Measurements from ENCODE around the gene CARS2. TPM values are rescaled to one million over a fixed set of nuclear protein-coding genes. Genes with fewer than 3 reads are reported as not detected.

The CARS2 gene
- total and polyA plus RNA-seq, 4 donors = 61.9 to 102 (median 75.0) TPM

DNA sequence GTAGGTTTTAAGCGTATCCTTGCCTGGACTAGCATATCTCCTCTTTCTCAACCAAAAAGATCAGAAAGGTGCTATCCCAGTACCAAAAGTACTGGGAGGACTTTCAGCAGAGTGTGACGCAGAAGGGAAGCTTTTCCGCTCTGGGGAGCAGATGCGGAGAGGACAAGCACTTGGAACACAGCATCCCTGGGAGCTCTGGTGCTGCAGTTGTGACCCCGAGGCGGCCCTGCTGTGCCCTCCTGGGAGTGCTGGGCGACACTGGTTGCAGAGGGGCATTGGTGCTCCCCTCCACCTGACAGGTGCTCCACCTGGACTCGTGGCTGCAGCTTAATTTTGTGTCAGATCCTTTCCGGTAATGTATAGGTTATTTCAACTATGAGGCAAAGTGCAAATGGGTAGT lies 87.1 kb downstream of the CARS2 start:
- Histone ChIP-seq H3K27me3 (ENCODE audit: control insufficient read depth in 3 of 3, insufficient read depth in 3 of 3, low read length in 2 of 3) (no peaks in the 10 kb centered on the region), H3K27ac (ENCODE audit: low read depth in 1 of 2, low read length in 1 of 2) (no peak overlapping the region), H3K9ac (ENCODE audit: insufficient read depth in 1 of 2, low read length in 2 of 2) (no peak overlapping the region), H3K9me3 (ENCODE audit: control insufficient read depth in 4 of 4, insufficient read depth in 3 of 4, low read length in 3 of 4) (peaks cover 0 to 4% (median under 1%) of the 10 kb centered on the region in 4 donors), H3K4me1 (ENCODE audit: control insufficient read depth in 5 of 5, insufficient read depth in 5 of 5, low read length in 5 of 5) (peaks cover 5 to 19% (median 8%) of the 10 kb centered on the region in 5 donors), H3K36me3 (ENCODE audit: control insufficient read depth in 4 of 4, insufficient read depth in 4 of 4, low read length in 4 of 4) (peaks cover 3 to 12% (median 7%) of the 10 kb centered on the region in 4 donors), H3K4me3 (no peak overlapping the region)
- DNase-seq (no peak), ATAC-seq (ENCODE audit: insufficient read depth, low FRiP score) (no peak)
- WGBS, 2 donors = 95 to 96% methylated on average over 9 of the region's 9 CpGs
- TF ChIP-seq, protein P1, sequence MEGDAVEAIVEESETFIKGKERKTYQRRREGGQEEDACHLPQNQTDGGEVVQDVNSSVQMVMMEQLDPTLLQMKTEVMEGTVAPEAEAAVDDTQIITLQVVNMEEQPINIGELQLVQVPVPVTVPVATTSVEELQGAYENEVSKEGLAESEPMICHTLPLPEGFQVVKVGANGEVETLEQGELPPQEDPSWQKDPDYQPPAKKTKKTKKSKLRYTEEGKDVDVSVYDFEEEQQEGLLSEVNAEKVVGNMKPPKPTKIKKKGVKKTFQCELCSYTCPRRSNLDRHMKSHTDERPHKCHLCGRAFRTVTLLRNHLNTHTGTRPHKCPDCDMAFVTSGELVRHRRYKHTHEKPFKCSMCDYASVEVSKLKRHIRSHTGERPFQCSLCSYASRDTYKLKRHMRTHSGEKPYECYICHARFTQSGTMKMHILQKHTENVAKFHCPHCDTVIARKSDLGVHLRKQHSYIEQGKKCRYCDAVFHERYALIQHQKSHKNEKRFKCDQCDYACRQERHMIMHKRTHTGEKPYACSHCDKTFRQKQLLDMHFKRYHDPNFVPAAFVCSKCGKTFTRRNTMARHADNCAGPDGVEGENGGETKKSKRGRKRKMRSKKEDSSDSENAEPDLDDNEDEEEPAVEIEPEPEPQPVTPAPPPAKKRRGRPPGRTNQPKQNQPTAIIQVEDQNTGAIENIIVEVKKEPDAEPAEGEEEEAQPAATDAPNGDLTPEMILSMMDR (IDR thresholded peaks at IDR 0.05; ENCODE audit: control extremely low read depth, extremely low read depth) = no peak

DNA sequence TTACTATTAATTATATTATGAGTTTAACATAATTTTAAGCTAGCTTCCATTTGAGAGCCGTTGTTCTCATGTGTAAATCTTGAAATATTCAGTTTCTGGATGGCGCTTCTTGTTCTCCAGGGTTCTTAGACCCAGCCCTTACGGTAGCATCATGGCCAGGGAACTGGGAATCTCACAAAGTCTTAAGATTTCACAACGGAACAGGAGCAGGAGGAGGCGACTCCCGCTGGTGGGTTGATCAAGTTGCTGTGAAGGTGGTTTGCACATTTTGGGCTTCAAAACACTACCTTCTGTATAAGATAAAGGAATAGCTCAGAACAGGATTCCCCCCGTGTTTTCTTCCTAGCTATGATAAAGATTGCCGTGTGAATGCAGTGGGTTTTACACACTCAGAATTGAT lies 87.7 kb downstream of the CARS2 start:
- H3K27me3 ChIP-seq (ENCODE audit: control insufficient read depth in 3 of 3, insufficient read depth in 3 of 3, low read length in 2 of 3) = no peaks in the 10 kb centered on the region
- H3K9ac ChIP-seq (ENCODE audit: insufficient read depth in 1 of 2, low read length in 2 of 2) = no peak overlapping the region
- ATAC-seq (ENCODE audit: insufficient read depth, low FRiP score) (no peak), DNase-seq (peak in 1 of 3 donors; percentile 38)
- H3K9me3 ChIP-seq (ENCODE audit: control insufficient read depth in 4 of 4, insufficient read depth in 3 of 4, low read length in 3 of 4) = peaks cover 0 to 4% (median under 1%) of the 10 kb centered on the region in 4 donors
- WGBS, 2 donors = 86 to 88% methylated on average over 8 of the region's 8 CpGs
- TF ChIP-seq, protein P1 (IDR thresholded peaks at IDR 0.05; ENCODE audit: control extremely low read depth, extremely low read depth) = no peak
- H3K36me3 ChIP-seq (ENCODE audit: control insufficient read depth in 4 of 4, insufficient read depth in 4 of 4, low read length in 4 of 4) = peaks cover 2 to 8% (median 4%) of the 10 kb centered on the region in 4 donors
- H3K4me3 ChIP-seq = no peak overlapping the region
- peaks cover 5 to 19% (median 8%) of the 10 kb centered on the region in 5 donors for H3K4me1 ChIP-seq (ENCODE audit: control insufficient read depth in 5 of 5, insufficient read depth in 5 of 5, low read length in 5 of 5)
- H3K27ac ChIP-seq (ENCODE audit: low read depth in 1 of 2, low read length in 1 of 2) = no peak overlapping the region

DNA sequence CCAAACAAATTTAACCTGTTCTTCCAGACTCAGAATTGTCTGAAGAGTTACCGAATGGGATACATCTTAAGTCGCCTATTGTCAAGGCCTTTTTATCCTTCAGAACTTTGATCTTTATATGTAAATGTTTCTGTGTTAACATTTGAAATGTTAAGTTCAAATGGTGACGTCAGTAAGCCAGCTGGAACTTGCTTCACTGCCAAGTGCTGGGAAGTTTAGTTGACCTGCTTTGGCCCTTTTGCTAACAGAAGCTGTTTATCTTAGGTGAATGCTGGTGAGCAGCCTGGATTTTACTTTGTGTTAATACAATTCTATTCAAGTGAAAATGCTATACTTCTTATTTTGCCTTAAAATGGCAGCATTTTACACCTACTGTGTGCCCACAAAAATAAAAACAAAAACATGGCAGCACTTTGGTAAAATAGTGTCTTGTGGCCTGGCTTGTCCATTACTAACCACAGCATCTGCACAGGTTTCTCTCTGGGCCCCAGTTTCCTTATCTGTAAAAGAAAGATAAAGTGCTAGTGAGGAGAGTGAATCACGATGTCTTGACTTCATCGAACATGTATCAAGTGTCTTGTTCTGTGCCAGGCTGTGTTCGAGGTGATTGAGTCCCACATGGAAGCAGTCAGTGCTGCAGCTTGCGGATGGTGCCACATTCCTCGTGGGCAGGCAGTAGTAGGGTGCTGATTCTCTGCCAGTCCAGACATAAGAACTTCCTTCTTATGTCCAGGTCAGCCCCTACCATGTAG lies 88.4 kb downstream of the CARS2 start:
- TF ChIP-seq, protein P1 (IDR thresholded peaks at IDR 0.05; ENCODE audit: control extremely low read depth, extremely low read depth) = no peak
- Histone ChIP-seq H3K36me3 (ENCODE audit: control insufficient read depth in 4 of 4, insufficient read depth in 4 of 4, low read length in 4 of 4) (peaks cover 0 to 4% (median 2%) of the 10 kb centered on the region in 4 donors), H3K4me1 (ENCODE audit: control insufficient read depth in 5 of 5, insufficient read depth in 5 of 5, low read length in 5 of 5) (peaks cover 5 to 19% (median 8%) of the 10 kb centered on the region in 5 donors), H3K27me3 (ENCODE audit: control insufficient read depth in 3 of 3, insufficient read depth in 3 of 3, low read length in 2 of 3) (no peaks in the 10 kb centered on the region), H3K27ac (ENCODE audit: low read depth in 1 of 2, low read length in 1 of 2) (peak overlapping the region in 1 of 2 donors; percentile 65), H3K9ac (ENCODE audit: insufficient read depth in 1 of 2, low read length in 2 of 2) (peak overlapping the region in 1 of 2 donors; percentile 40), H3K4me3 (no peak overlapping the region), H3K9me3 (ENCODE audit: control insufficient read depth in 4 of 4, insufficient read depth in 3 of 4, low read length in 3 of 4) (peaks cover 0 to 4% (median under 1%) of the 10 kb centered on the region in 4 donors)
- 56 to 75% methylated on average over 8 of the region's 8 CpGs for WGBS, 2 donors
- no peak for ATAC-seq (ENCODE audit: insufficient read depth, low FRiP score)
- DNase-seq = peak; percentile 63 to 88 (median 85)

Measured in lung (tissue), 12 donors.